HG03469 (cell line): Measurements from ENCODE around the gene OR52E5.

Experiments
- ATAC-seq: cut with Tn5 transposase; IDR thresholded peaks from one replicate; pipeline ENCODE4 v1.9.1; 2021; ENCODE audit warnings: mild to moderate bottlenecking, moderate library complexity, moderate number of reproducible peaks; ENCODE audit not compliant: unreplicated experiment

OR52E5 gene

GRCh38 chr11:5892908-5893307 lies at the start of gene OR52E5:
TSS of gene OR52E5 (plus strand) at chr11:5893208. CDS start at chr11:5900777, 7,569 bp downstream.
- no peak for ATAC-seq

GRCh38 chr11:5846701-5847100 lies 46.3 kb upstream of the OR52E5 start:
- ATAC-seq = no peak

- ATAC-seq = no peak
Measured at GRCh38 chr11:5847711-5848110, 45.3 kb upstream of the OR52E5 start.

- no peak for ATAC-seq
Measured at GRCh38 chr11:5851002-5851401, 42.0 kb upstream of the OR52E5 start.

GRCh38 chr11:5857590-5857989 lies 35.4 kb upstream of the OR52E5 start, which contains the start of gene OR52E8:
TSS of gene OR52E8 (minus strand) at chr11:5857690. CDS start at chr11:5857690, 0 bp downstream.
- no peak for ATAC-seq

- ATAC-seq = no peak
Measured at GRCh38 chr11:5865826-5866225, 27.2 kb upstream of the OR52E5 start.

- ATAC-seq = no peak
Measured at GRCh38 chr11:5878564-5878963, 14.4 kb upstream of the OR52E5 start.

GRCh38 chr11:5880329-5880728 lies 12.7 kb upstream of the OR52E5 start, which contains the start of gene OR52E4:
TSS of gene OR52E4 (plus strand) at chr11:5880629. CDS start at chr11:5884293, 3,664 bp downstream.
- no peak for ATAC-seq

GRCh38 chr11:5881756-5882155 lies 11.3 kb upstream of the OR52E5 start:
- ATAC-seq = no peak

- no peak for ATAC-seq
Measured at GRCh38 chr11:5887172-5887571, 5.8 kb upstream of the OR52E5 start.

GRCh38 chr11:5887661-5888060 lies 5.3 kb upstream of the OR52E5 start:
- ATAC-seq = no peak

GRCh38 chr11:5891216-5891800 lies 1.7 kb upstream of the OR52E5 start:
- ATAC-seq = no peak

GRCh38 chr11:5899534-5899933 lies 6.5 kb downstream of the OR52E5 start:
- ATAC-seq = no peak

GRCh38 chr11:5910540-5910939 lies 17.5 kb downstream of the OR52E5 start:
- no peak for ATAC-seq

- ATAC-seq = peak; percentile 77
Measured at GRCh38 chr11:5922749-5923426, 29.9 kb downstream of the OR52E5 start.

GRCh38 chr11:5923427-5923776 lies 30.4 kb downstream of the OR52E5 start:
- peak; percentile 20 for ATAC-seq

- no peak for ATAC-seq
Measured at GRCh38 chr11:5923794-5924193, 30.8 kb downstream of the OR52E5 start.

GRCh38 chr11:5928271-5928670 lies 35.3 kb downstream of the OR52E5 start:
- no peak for ATAC-seq

GRCh38 chr11:5928811-5929210 lies 35.8 kb downstream of the OR52E5 start:
- no peak for ATAC-seq

GRCh38 chr11:5929571-5930368 lies 36.8 kb downstream of the OR52E5 start:
- no peak for ATAC-seq

- no peak for ATAC-seq
Measured at GRCh38 chr11:5930614-5931013, 37.6 kb downstream of the OR52E5 start.

- ATAC-seq = no peak
Measured at GRCh38 chr11:5931061-5931460, 38.1 kb downstream of the OR52E5 start.
